H1 (cell line): ENCODE results near the gene STK39. TPM values are rescaled to one million over a fixed set of nuclear protein-coding genes. Genes with fewer than 3 reads are reported as not detected.

Experiments used
- CTCF ChIA-PET: fragments of 300-600 bp; sonication (Branson Sonifier 250); formaldehyde crosslinking; loops from one replicate; lab custom pipeline; 2021; ENCODE audit not compliant: partially characterized antibody; lab: Charles Lee
- POLR2A ChIA-PET: fragments of 300-600 bp; sonication (Branson Sonifier 250); formaldehyde crosslinking; loops from one replicate; lab custom pipeline; 2021; ENCODE audit warnings: inconsistent platforms; ENCODE audit not compliant: partially characterized antibody; lab: Charles Lee
- DNase-seq, 2 experiments: peaks; one replicate each; pipeline versions ENCODE4 v3.0.0 to v3.0.0-alpha.2; 2010 to 2022; ENCODE audit warnings: low spot score in 2 of 2, low read depth in 1 of 2, mixed read lengths in 1 of 2
- FAIRE-seq: peaks from 2 replicates; lab custom pipeline; 2011; peaks lifted over from hg19 to GRCh38; lab: Jason Lieb, UNC
- H2AFZ ChIP-seq: 2 replicates; pipeline ENCODE4 v1.8.1; 2012; ENCODE audit warnings: low read length, inconsistent platforms
- H2AK5ac ChIP-seq: 2 replicates; pipeline ENCODE4 v1.6.1; 2013; ENCODE audit warnings: low read depth, low read length
- H2BK120ac ChIP-seq: replicated peaks from 2 replicates; pipeline ENCODE3; 2013; ENCODE audit warnings: low read depth, low read length, inconsistent platforms
- H2BK12ac ChIP-seq: 2 replicates; pipeline ENCODE4 v1.6.1; 2013; ENCODE audit warnings: low read depth, low read length
- H2BK15ac ChIP-seq: 2 replicates; pipeline ENCODE4 v1.6.1; 2013; ENCODE audit warnings: low read length
- H2BK20ac ChIP-seq: 2 replicates; pipeline ENCODE4 v1.6.1; 2013; ENCODE audit warnings: low read length
- H2BK5ac ChIP-seq: 2 replicates; pipeline ENCODE4 v1.6.1; 2013; ENCODE audit warnings: low read depth, low read length
- H3K14ac ChIP-seq: 2 replicates; pipeline ENCODE4 v1.6.1; 2013; ENCODE audit warnings: inconsistent platforms; ENCODE audit not compliant: insufficient read length
- H3K18ac ChIP-seq: 2 replicates; pipeline ENCODE4 v1.6.1; 2013; ENCODE audit warnings: low read length; ENCODE audit errors: extremely low read depth
- H3K23ac ChIP-seq: 2 replicates; pipeline ENCODE4 v1.6.1; 2013; ENCODE audit warnings: inconsistent platforms; ENCODE audit not compliant: insufficient read length
- H3K23me2 ChIP-seq: 2 replicates; pipeline ENCODE4 v1.6.1; 2013; ENCODE audit warnings: low read depth, low read length
- H3K27ac ChIP-seq: 2 replicates; pipeline ENCODE4 v1.6.1; 2011; ENCODE audit warnings: low read depth, low read length, inconsistent platforms
- H3K27me3 ChIP-seq, 4 experiments: replicated peaks in 1 of 4; 1 replicate in 1 of 4; 2 replicates in 3 of 4; pipeline versions ENCODE4 v1.6.1 to v1.8.1; 2011 to 2013; ENCODE audit warnings: low read length in 3 of 4, mild to moderate bottlenecking in 3 of 4, inconsistent platforms in 2 of 4, mixed read lengths in 2 of 4, moderate library complexity in 1 of 4; ENCODE audit not compliant: control insufficient read depth in 3 of 4, insufficient read depth in 3 of 4; ENCODE audit errors: extremely low read depth in 1 of 4
- H3K36me3 ChIP-seq, 4 experiments: 2 replicates each; pipeline versions ENCODE4 v1.6.1 to v1.8.1; 2011 to 2013; ENCODE audit warnings: mild to moderate bottlenecking in 4 of 4, low read length in 3 of 4, moderate library complexity in 2 of 4, control low read depth in 1 of 4, inconsistent platforms in 1 of 4; ENCODE audit not compliant: insufficient read depth in 4 of 4, control insufficient read depth in 2 of 4
- H3K4ac ChIP-seq: replicated peaks from 2 replicates; pipeline ENCODE3; 2013; ENCODE audit warnings: low read length, low read depth, mixed read lengths, inconsistent platforms; ENCODE audit not compliant: insufficient read length
- H3K4me1 ChIP-seq, 4 experiments: replicated peaks in 1 of 4; 1 replicate in 1 of 4; 2 replicates in 3 of 4; pipeline versions ENCODE4 v1.6.1 to v1.8.1; 2011 to 2013; ENCODE audit warnings: low read length in 3 of 4, inconsistent platforms in 2 of 4, mixed read lengths in 1 of 4; ENCODE audit not compliant: insufficient read depth in 4 of 4, control insufficient read depth in 3 of 4
- H3K4me2 ChIP-seq, 2 experiments: 2 replicates each; pipeline versions ENCODE4 v1.6.1 to v1.8.1; 2011 to 2013; ENCODE audit warnings: low read depth in 2 of 2, low read length in 2 of 2, control low read depth in 1 of 2, inconsistent platforms in 1 of 2, mild to moderate bottlenecking in 1 of 2; ENCODE audit not compliant: insufficient read depth in 1 of 2
- H3K4me3 ChIP-seq, 4 experiments: fragments of 200-600, 300-600 bp in 1 of 4; sonication (generic), shearing (Covaris generic), sonication (Bioruptor Twin) in 1 of 4; 2 replicates each; pipeline versions ENCODE4 v1.5.1 to v1.8.1; 2011 to 2016; ENCODE audit warnings: low read length in 4 of 4, low read depth in 3 of 4, control low read depth in 2 of 4, inconsistent platforms in 2 of 4, mild to moderate bottlenecking in 2 of 4, mixed read lengths in 1 of 4, moderate library complexity in 1 of 4; ENCODE audit not compliant: insufficient read depth in 2 of 4; ENCODE audit errors: extremely low read depth in 1 of 4
- H3K56ac ChIP-seq: replicated peaks from 2 replicates; pipeline ENCODE3; 2013; ENCODE audit warnings: low read depth, mild to moderate bottlenecking, mixed read lengths, low read length, inconsistent platforms; ENCODE audit not compliant: insufficient read length
- H3K79me1 ChIP-seq: 2 replicates; pipeline ENCODE4 v1.6.1; 2013; ENCODE audit warnings: low read depth, low read length, control low read depth
- H3K79me2 ChIP-seq, 2 experiments: 2 replicates each; pipeline versions ENCODE4 v1.6.1 to v1.8.1; 2012 to 2013; ENCODE audit warnings: low read length in 2 of 2, mild to moderate bottlenecking in 2 of 2, inconsistent platforms in 1 of 2; ENCODE audit not compliant: insufficient read depth in 2 of 2, control insufficient read depth in 1 of 2
- H3K9ac ChIP-seq, 4 experiments: replicated peaks in 1 of 4; 1 replicate in 1 of 4; 2 replicates in 3 of 4; pipeline versions ENCODE4 v1.6.1 to v1.8.1; 2011 to 2013; ENCODE audit warnings: low read depth in 3 of 4, low read length in 3 of 4, control low read depth in 2 of 4, mild to moderate bottlenecking in 2 of 4, moderate library complexity in 2 of 4, inconsistent platforms in 1 of 4; ENCODE audit errors: extremely low read depth in 1 of 4
- H3K9me3 ChIP-seq, 2 experiments: 2 replicates each; pipeline versions ENCODE4 v1.6.1 to v1.8.1; 2012 to 2013; ENCODE audit warnings: mild to moderate bottlenecking in 2 of 2, moderate library complexity in 2 of 2, control low read depth in 1 of 2, inconsistent platforms in 1 of 2, low read depth in 1 of 2, low read length in 1 of 2, mixed read lengths in 1 of 2; ENCODE audit not compliant: insufficient read depth in 2 of 2
- H4K20me1 ChIP-seq, 2 experiments: replicated peaks in 1 of 2; 2 replicates each; pipeline versions ENCODE3 to v1.8.1; 2011 to 2013; ENCODE audit warnings: inconsistent platforms in 2 of 2, low read length in 2 of 2, mild to moderate bottlenecking in 1 of 2; ENCODE audit not compliant: insufficient read depth in 2 of 2, control insufficient read depth in 1 of 2
- H4K5ac ChIP-seq: 2 replicates; pipeline ENCODE4 v1.6.1; 2013; ENCODE audit warnings: low read length, low read depth, mixed read lengths, inconsistent platforms; ENCODE audit not compliant: insufficient read length
- H4K8ac ChIP-seq: 2 replicates; pipeline ENCODE4 v1.8.0; 2013; ENCODE audit warnings: mild to moderate bottlenecking, moderate library complexity, low read length, inconsistent platforms; ENCODE audit not compliant: insufficient read depth; ENCODE audit errors: extremely low read depth
- H4K91ac ChIP-seq: replicated peaks from 2 replicates; pipeline ENCODE3; 2013; ENCODE audit warnings: low read length, mixed read lengths, inconsistent platforms; ENCODE audit not compliant: insufficient read length
- ASH2L ChIP-seq: fragments of 200-600, 300-600 bp; sonication (generic); IDR thresholded peaks from one replicate; pipeline ENCODE4 v1.7.1; 2017; ENCODE audit warnings: low read length
- POLR2A ChIP-seq, 2 experiments: IDR thresholded peaks; 1 replicate in 1 of 2; 2 replicates in 1 of 2; pipeline ENCODE4 v1.6.1; 2011; ENCODE audit warnings: low read depth in 2 of 2, low read length in 2 of 2, mild to moderate bottlenecking in 2 of 2; ENCODE audit errors: control extremely low read depth in 1 of 2
- POLR2AphosphoS5 ChIP-seq: IDR thresholded peaks from 2 replicates; pipeline ENCODE4 v1.6.1; 2011; ENCODE audit warnings: low read depth, low read length
- SAP30 ChIP-seq: fragments of 300-600 bp; sonication (generic); IDR thresholded peaks from 2 replicates; pipeline ENCODE4 v1.7.1; 2012; ENCODE audit warnings: low read length, moderate library complexity, mild to moderate bottlenecking, inconsistent platforms; ENCODE audit not compliant: insufficient read depth, insufficient replicate concordance
- SIN3A ChIP-seq, 2 experiments: IDR thresholded peaks in 1 of 2; conservative IDR thresholded peaks in 1 of 2; 2 replicates each; pipeline ENCODE4 v1.6.1; 2011 to 2012; ENCODE audit warnings: low read length in 2 of 2, improper control_type of control experiment in 1 of 2, low read depth in 1 of 2, mild to moderate bottlenecking in 1 of 2
- YY1 ChIP-seq: IDR thresholded peaks from 2 replicates; pipeline ENCODE4 v1.6.1; 2011; ENCODE audit warnings: low read depth, mild to moderate bottlenecking, low read length
- ZNF274 ChIP-seq: IDR thresholded peaks from 2 replicates; pipeline ENCODE4 v1.7.0; 2012; ENCODE audit warnings: low read length, borderline replicate concordance; ENCODE audit errors: extremely low read depth
- WGBS, 2 experiments: shearing (Covaris generic) in 1 of 2; methylation state at CpG; one replicate each; pipeline versions ENCODE4 v1.1.6 to v1.1.7; 2013 to 2015; ENCODE audit warnings: low lambda C conversion rate in 2 of 2, mixed read lengths in 2 of 2, inconsistent platforms in 1 of 2, low coverage in 1 of 2, missing lambda C conversion rate in 1 of 2; ENCODE audit not compliant: insufficient replicate concordance in 2 of 2, insufficient coverage in 1 of 2, insufficient read length in 1 of 2; ENCODE audit errors: extremely low coverage in 1 of 2, missing lambda C conversion rate in 1 of 2; 5-methylcytosine and 5-hydroxymethylcytosine counted together
- polyA plus RNA-seq, 7 experiments: library from polyadenylated mRNA; depleted of rRNA in 3 of 7; stranded (reverse) in 5 of 7; unstranded in 2 of 7; fragments of >200 nt in 5 of 7; fragments of 200-250 nt in 2 of 7; gene quantifications; 1 replicate in 5 of 7; 2 replicates in 1 of 7; 4 replicates in 1 of 7; pipeline versions ENCODE4 v1.2.1 to v1.2.3, GENCODE V29; 2011 to 2013; ENCODE audit warnings: missing spikeins in 2 of 7, mixed read lengths in 2 of 7
- total RNA-seq: library from RNA; stranded (reverse); fragmentation: NEBNext Ultra II Directional; extraction: Animal tissue kit (Norgen Biotek cat#: 25700); gene quantifications from 2 replicates; pipeline ENCODE4 v1.2.1, GENCODE V29; 2021

The STK39 gene
- total and polyA plus RNA-seq, 2 of the 8 experiments (the other 6 are each of a cell fraction or from before 2014, with no cell fraction given), result 13.7 to 23.8 TPM

- ChIA-PET POLR2A (no interaction called here), CTCF (interaction anchor here (0.7 to 1.8 kb wide), 2 partner anchors 29 to 926 kb away, joined by 3 to 6 read pairs; no protein-coding TSS in a partner anchor)
- H3K4ac ChIP-seq, result no peak overlapping the region
- no peak overlapping the region for H2BK20ac ChIP-seq
- no peaks in the 10 kb centered on the region; a peak in 1 of 4 replicates for H3K9me3 ChIP-seq
- FAIRE-seq (no peak), DNase-seq (no peak)
- H3K18ac ChIP-seq, result no peak overlapping the region
- H2BK120ac ChIP-seq, result no peak overlapping the region
- H4K20me1 ChIP-seq, result no peaks in the 10 kb centered on the region
- no peak overlapping the region for H3K27ac ChIP-seq
- no peak overlapping the region for H4K91ac ChIP-seq
- H2AFZ ChIP-seq, result no peak overlapping the region
- no peak overlapping the region for H3K14ac ChIP-seq
- no peak overlapping the region for H3K56ac ChIP-seq
- no peak overlapping the region for H3K4me2 ChIP-seq
- no peak overlapping the region for H4K5ac ChIP-seq
- H2BK12ac ChIP-seq, result no peak overlapping the region
- H3K4me3 ChIP-seq, result no peak overlapping the region
- no peak overlapping the region for H2BK5ac ChIP-seq
- no peaks in the 10 kb centered on the region for H3K27me3 ChIP-seq
- H3K23ac ChIP-seq, result no peak overlapping the region
- H2BK15ac ChIP-seq, result no peak overlapping the region
- H3K36me3 ChIP-seq, result no peaks in the 10 kb centered on the region
- H3K9ac ChIP-seq, result no peak overlapping the region
- H3K4me1 ChIP-seq, result no peaks in the 10 kb centered on the region
- TF ChIP-seq SIN3A (conservative IDR thresholded peaks at IDR 0.05 in 1 of 2, IDR thresholded peaks at IDR 0.05 in 1 of 2; ENCODE audit: low read depth in 1 of 2, low read length in 2 of 2) (no peak), POLR2A (IDR thresholded peaks at IDR 0.05; ENCODE audit: control extremely low read depth in 1 of 2, low read depth in 2 of 2, low read length in 2 of 2) (no peak), YY1 (no peak), SAP30 (no peak), ZNF274 (no peak), ASH2L (no peak), POLR2AphosphoS5 (no peak)
- 100% methylated on average over 3 of the region's 3 CpGs; no CpG with 5 or more reads in 1 of the 2 experiments for WGBS, 2 experiments
- H3K23me2 ChIP-seq, result no peaks in the 10 kb centered on the region
- H4K8ac ChIP-seq, result no peak overlapping the region
- no peaks in the 10 kb centered on the region for H3K79me2 ChIP-seq
- no peak overlapping the region for H2AK5ac ChIP-seq
- H3K79me1 ChIP-seq, result no peaks in the 10 kb centered on the region
Observed at GRCh38 chr2:168079236-168079635, 168.2 kb downstream of the STK39 start.
